ENCODE results near the gene FGD5. TPM values are rescaled to one million over a fixed set of nuclear protein-coding genes. Genes with fewer than 3 reads are reported as not detected.

FGD5 gene
- total RNA-seq (2022; extraction: Qiagen RNA extraction): 0.01 to 0.05 TPM (median 0.03 TPM) in 3 of 5 replicates, not detected in the others

GRCh38 chr3:14818804-14819500 is at the start of gene FGD5:
Gene FGD5, plus strand, starts transcription at chr3:14818962. Its CDS starts 110 bp downstream, at chr3:14819072.

GRCh38 chr3:14947100-14947885 is 128.5 kb downstream of the FGD5 start, which contains the start of gene NR2C2:
Gene NR2C2, plus strand, starts transcription at chr3:14947583. Its CDS starts 56,332 bp downstream, at chr3:15003915.

Other genes starting within 250 kb of the FGD5 start
- 10.3 to 15.9 TPM (median 13.8 TPM) in 5 replicates for gene CCDC174, start 167.2 kb upstream of the FGD5 start, total RNA-seq (2022; extraction: Qiagen RNA extraction)
- gene C3orf20, start 143.8 kb upstream of the FGD5 start, total RNA-seq (2022; extraction: Qiagen RNA extraction): 0.08 TPM in 1 of 5 replicates, not detected in the others
- gene NR2C2, start 128.6 kb downstream of the FGD5 start, total RNA-seq (2022; extraction: Qiagen RNA extraction): 10.3 to 16.5 TPM (median 15.3 TPM) in 5 replicates
- gene MRPS25, start 246.4 kb downstream of the FGD5 start, total RNA-seq (2022; extraction: Qiagen RNA extraction): 45.1 to 60.8 TPM (median 57.1 TPM) in 5 replicates

All from A549 treated with Hydrocortisone at 1 μM for 4 hours (cell line).